HFF-Myc (cell line): ENCODE data around the gene TIGD1.

ENCODE experiments used
- DNase-seq: peaks from one replicate; pipeline ENCODE4 v3.0.0-alpha.2; 2011; ENCODE audit warnings: low read depth; ENCODE audit errors: extremely low read depth
- H3K4me3 ChIP-seq: replicated peaks from 2 replicates; pipeline ENCODE4 v1.5.1; 2011; ENCODE audit warnings: low read depth, mild to moderate bottlenecking, control low read depth, low read length
- CTCF ChIP-seq: IDR thresholded peaks from 2 replicates; pipeline ENCODE4 v1.5.1; 2012; ENCODE audit warnings: mild to moderate bottlenecking, low read depth, low read length, control low read depth; ENCODE audit errors: missing control alignments

Gene TIGD1

GRCh38 chr2:232544674-232545073, 5.7 kb downstream of the TIGD1 start:
- no peak for DNase-seq
- no peak overlapping the region for H3K4me3 ChIP-seq
- no peak for TF ChIP-seq CTCF

- DNase-seq, result no peak
- no peak for TF ChIP-seq CTCF
- no peak overlapping the region for H3K4me3 ChIP-seq
Measured at GRCh38 chr2:232543928-232544631, 6.3 kb downstream of the TIGD1 start.

GRCh38 chr2:232543491-232543890, 6.9 kb downstream of the TIGD1 start:
- no peak for TF ChIP-seq CTCF
- no peak for DNase-seq
- H3K4me3 ChIP-seq, result no peak overlapping the region

- no peak for TF ChIP-seq CTCF
- DNase-seq, result no peak
- no peak overlapping the region for H3K4me3 ChIP-seq
Measured at GRCh38 chr2:232542715-232543467, 7.5 kb downstream of the TIGD1 start.

- no peak overlapping the region for H3K4me3 ChIP-seq
- no peak for DNase-seq
- TF ChIP-seq CTCF, result no peak
Measured at GRCh38 chr2:232541961-232542714, 8.2 kb downstream of the TIGD1 start.

- no peak for TF ChIP-seq CTCF
- no peak overlapping the region for H3K4me3 ChIP-seq
- no peak for DNase-seq
Measured at GRCh38 chr2:232541195-232541960, 9.0 kb downstream of the TIGD1 start.
